MCF 10A (cell line): ENCODE data around the gene PRKCZ. TPM values are rescaled to one million over a fixed set of nuclear protein-coding genes. Genes with fewer than 3 reads are reported as not detected.

Experiments
- BruUV-seq: library from RNA; stranded (reverse); fragments of 400-500 nt; replicated peaks from 2 replicates; lab custom pipeline; 2021; lab: Mats Ljungman, UMichigan
- CTCF ChIA-PET: fragments of 300-600 bp; sonication (Branson Sonifier 250); formaldehyde crosslinking; extraction: SDS; loops from one replicate; lab custom pipeline; 2021; ENCODE audit warnings: antibody characterized with exemption, inconsistent platforms; lab: Yijun Ruan, JAX
- POLR2A ChIA-PET: fragments of 300-600, 350-650 bp; sonication (Branson Sonifier 250); formaldehyde crosslinking; extraction: SDS; loops from one replicate; lab custom pipeline; 2020; ENCODE audit warnings: antibody characterized with exemption, inconsistent platforms; lab: Yijun Ruan, JAX
- DNase-seq: peaks from one replicate; pipeline ENCODE4 v3.0.0-alpha.2; 2018; ENCODE audit not compliant: unreplicated experiment
- H3K27ac Mint-ChIP-seq: one replicate; pipeline ENCODE4 v1.8.0; 2022; ENCODE audit warnings: mild to moderate bottlenecking, low read depth, mixed read lengths; ENCODE audit not compliant: unreplicated experiment
- H3K27me3 Mint-ChIP-seq: one replicate; pipeline ENCODE4 v1.8.0; 2022; ENCODE audit warnings: mixed read lengths; ENCODE audit not compliant: insufficient read depth, unreplicated experiment
- H3K36me3 Mint-ChIP-seq: one replicate; pipeline ENCODE4 v1.8.0; 2022; ENCODE audit warnings: mild to moderate bottlenecking, moderate library complexity, mixed read lengths; ENCODE audit not compliant: insufficient read depth, unreplicated experiment
- H3K4me1 Mint-ChIP-seq: one replicate; pipeline ENCODE4 v1.8.0; 2022; ENCODE audit warnings: mixed read lengths; ENCODE audit not compliant: insufficient read depth, unreplicated experiment
- H3K4me3 Mint-ChIP-seq: one replicate; pipeline ENCODE4 v1.8.0; 2022; ENCODE audit warnings: mild to moderate bottlenecking, moderate library complexity, mixed read lengths; ENCODE audit not compliant: unreplicated experiment
- H3K9me3 Mint-ChIP-seq: one replicate; pipeline ENCODE4 v1.8.0; 2022; ENCODE audit warnings: mixed read lengths; ENCODE audit not compliant: unreplicated experiment
- intact Hi-C: fragments of 100-400 bp; cut with micrococcal nuclease; formaldehyde crosslinking; loops from 2 replicates; pipeline ENCODE4 v1.14.1; 2022
- total RNA-seq: library from RNA; stranded (reverse); gene quantifications from 2 replicates; pipeline ENCODE4 v1.2.3, GENCODE V29; 2022
- TF ChIP-seq, protein P1 (sequence below): fragments of 200-600 bp; IDR thresholded peaks from one replicate; pipeline ENCODE4 v1.8.0; 2022; ENCODE audit warnings: antibody characterized with exemption, mild to moderate bottlenecking; ENCODE audit not compliant: unreplicated experiment

Gene PRKCZ
- total RNA-seq, 1 experiment from 2014 or later = 24.9 TPM

GRCh38 chr1:2215329-2215728 lies 165.1 kb downstream of the PRKCZ start:
- POLR2A ChIA-PET = no interaction called here
- H3K9me3 Mint-ChIP-seq = peaks cover 9% of the 10 kb centered on the region
- no TSS peak for BruUV-seq

DNA sequence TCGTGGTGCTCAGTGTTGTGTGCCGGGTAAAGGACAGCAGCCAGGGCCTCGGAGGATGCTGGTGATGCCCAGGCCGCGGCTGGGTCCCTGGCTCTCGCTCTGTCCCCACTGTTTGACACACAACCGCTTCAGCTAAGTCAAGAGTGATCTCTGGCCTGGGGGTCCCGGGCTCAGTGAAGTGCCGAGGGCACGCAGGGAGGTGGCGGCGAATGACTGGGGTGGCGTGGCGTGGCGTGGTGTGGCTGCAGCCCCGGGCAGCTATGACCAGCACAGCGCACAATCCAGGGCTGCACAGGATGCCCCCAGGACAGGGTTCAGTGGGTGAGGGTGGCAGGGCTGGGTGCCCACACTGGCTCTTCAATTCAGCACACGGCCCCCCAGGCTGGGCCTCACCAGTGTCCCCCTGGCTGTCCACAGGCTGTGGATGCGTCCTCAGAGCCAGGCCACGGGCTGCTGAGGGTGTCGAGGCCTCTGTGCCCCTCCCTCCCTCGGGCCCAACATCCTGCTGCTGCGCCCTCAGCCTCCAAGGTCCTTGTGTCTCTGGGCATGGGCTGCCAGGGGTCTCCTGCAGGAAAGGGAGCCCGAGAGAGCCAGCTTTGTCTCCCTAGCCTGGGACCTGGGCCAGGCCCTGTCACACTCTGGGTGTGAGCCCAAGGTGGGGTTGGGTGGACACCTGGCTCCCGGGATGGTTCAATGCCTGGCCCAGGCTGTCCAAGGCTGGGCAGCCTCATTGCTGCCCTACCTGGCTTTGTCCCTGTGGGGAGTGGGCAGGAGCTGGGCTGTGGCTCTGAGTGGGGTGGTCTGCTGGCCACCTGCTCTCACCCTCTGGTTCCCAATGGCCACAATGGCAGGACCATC lies 165.9 kb downstream of the PRKCZ start:
- Mint-ChIP-seq H3K9me3 (peaks cover 9% of the 10 kb centered on the region), H3K27me3 (no peaks in the 10 kb centered on the region), H3K36me3 (no peaks in the 10 kb centered on the region), H3K4me1 (peaks cover 1% of the 10 kb centered on the region), H3K4me3 (no peak overlapping the region), H3K27ac (no peak overlapping the region)
- CTCF ChIA-PET = no interaction called here
- TF ChIP-seq, protein P1, sequence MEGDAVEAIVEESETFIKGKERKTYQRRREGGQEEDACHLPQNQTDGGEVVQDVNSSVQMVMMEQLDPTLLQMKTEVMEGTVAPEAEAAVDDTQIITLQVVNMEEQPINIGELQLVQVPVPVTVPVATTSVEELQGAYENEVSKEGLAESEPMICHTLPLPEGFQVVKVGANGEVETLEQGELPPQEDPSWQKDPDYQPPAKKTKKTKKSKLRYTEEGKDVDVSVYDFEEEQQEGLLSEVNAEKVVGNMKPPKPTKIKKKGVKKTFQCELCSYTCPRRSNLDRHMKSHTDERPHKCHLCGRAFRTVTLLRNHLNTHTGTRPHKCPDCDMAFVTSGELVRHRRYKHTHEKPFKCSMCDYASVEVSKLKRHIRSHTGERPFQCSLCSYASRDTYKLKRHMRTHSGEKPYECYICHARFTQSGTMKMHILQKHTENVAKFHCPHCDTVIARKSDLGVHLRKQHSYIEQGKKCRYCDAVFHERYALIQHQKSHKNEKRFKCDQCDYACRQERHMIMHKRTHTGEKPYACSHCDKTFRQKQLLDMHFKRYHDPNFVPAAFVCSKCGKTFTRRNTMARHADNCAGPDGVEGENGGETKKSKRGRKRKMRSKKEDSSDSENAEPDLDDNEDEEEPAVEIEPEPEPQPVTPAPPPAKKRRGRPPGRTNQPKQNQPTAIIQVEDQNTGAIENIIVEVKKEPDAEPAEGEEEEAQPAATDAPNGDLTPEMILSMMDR = no peak
- intact Hi-C loops = no loop called here
- POLR2A ChIA-PET = no interaction called here
- no peak for DNase-seq
- BruUV-seq = no TSS peak

More at GRCh38 chr1:2215329-2215728, 165.1 kb downstream of the PRKCZ start:
- no peaks in the 10 kb centered on the region for H3K4me1 Mint-ChIP-seq
- CTCF ChIA-PET = no interaction called here
- no peak for DNase-seq
- H3K27ac Mint-ChIP-seq = no peak overlapping the region
- H3K4me3 Mint-ChIP-seq = no peak overlapping the region
- H3K36me3 Mint-ChIP-seq = no peaks in the 10 kb centered on the region
- intact Hi-C loops = no loop called here
- H3K27me3 Mint-ChIP-seq = no peaks in the 10 kb centered on the region
- TF ChIP-seq, protein P1 = no peak

- Mint-ChIP-seq H3K27me3 (no peaks in the 10 kb centered on the region), H3K4me1 (peaks cover 5% of the 10 kb centered on the region), H3K4me3 (no peak overlapping the region), H3K9me3 (peaks cover 9% of the 10 kb centered on the region), H3K36me3 (no peaks in the 10 kb centered on the region), H3K27ac (no peak overlapping the region)
- ChIA-PET POLR2A (no interaction called here), CTCF (interaction anchor here (0.7 to 1.8 kb wide), 2 partner anchors 165 to 324 kb away, joined by 4 to 7 read pairs; no protein-coding TSS in a partner anchor)
- DNase-seq = no peak
- no TSS peak for BruUV-seq
- TF ChIP-seq, protein P1 = no peak
- intact Hi-C loops = no loop called here
Measured at GRCh38 chr1:2216767-2217058, 166.5 kb downstream of the PRKCZ start.

DNA sequence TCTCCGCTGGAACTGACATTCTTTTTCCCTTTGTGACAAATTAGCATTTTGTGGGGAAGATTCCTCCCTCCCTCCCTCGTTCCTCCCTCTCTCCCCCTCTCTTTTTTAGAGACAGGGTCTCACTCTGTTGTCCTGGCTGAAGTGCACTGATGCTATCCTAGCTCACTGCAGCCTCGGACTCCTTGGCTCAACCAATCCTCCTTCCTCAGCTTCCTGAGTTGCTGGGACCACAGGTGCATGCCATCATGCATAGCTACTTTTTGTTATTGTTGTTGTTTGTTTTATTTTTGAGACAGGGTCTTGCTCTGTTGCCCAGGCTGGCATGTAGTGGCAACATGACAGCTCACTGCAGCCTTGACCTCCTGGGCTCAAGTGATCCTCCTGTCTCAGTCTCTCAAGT lies 171.1 kb downstream of the PRKCZ start:
- Mint-ChIP-seq H3K27me3 (no peaks in the 10 kb centered on the region), H3K27ac (no peak overlapping the region), H3K4me1 (peaks cover 8% of the 10 kb centered on the region), H3K4me3 (no peak overlapping the region), H3K9me3 (peaks cover 9% of the 10 kb centered on the region), H3K36me3 (no peaks in the 10 kb centered on the region)
- POLR2A ChIA-PET = no interaction called here
- BruUV-seq = no TSS peak
- intact Hi-C loops = no loop called here
- CTCF ChIA-PET = interaction anchor here (1.1 kb wide), 1 partner anchor 26 kb away, joined by 3 read pairs; the partner anchor contains the start of gene FAAP20
- no peak for DNase-seq
- TF ChIP-seq, protein P1 = no peak
